Measurements from ENCODE around the gene SPTLC3. TPM values are rescaled to one million over a fixed set of nuclear protein-coding genes. Genes with fewer than 3 reads are reported as not detected.

The SPTLC3 gene
- polyA plus RNA-seq, 1 donor from 2014 or later: not detected

DNA sequence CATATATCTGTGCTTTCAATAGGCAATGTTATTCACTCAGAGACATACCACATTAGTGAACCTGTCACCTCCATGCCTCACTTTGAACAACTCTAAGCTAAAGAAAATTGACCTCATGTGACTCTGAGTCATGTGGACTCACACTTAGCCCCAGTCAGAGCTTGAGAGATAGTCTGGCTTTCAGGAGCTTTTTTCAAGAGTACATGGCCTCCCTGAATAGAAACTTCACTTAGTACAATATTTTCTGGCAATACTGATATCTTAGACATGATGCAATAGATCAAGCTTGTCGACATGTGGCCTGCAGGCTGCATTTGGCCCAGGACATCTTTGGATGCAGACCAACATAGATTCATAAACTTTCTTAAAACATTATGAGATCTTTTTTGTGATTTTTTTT, 8.5 kb downstream of the SPTLC3 start:
- no peak overlapping the region for H2AFZ ChIP-seq (ENCODE audit: low read depth, low read length)
- no peak for TF ChIP-seq TAF1 (IDR thresholded peaks at IDR 0.05; ENCODE audit: low read depth)
- TF ChIP-seq RAD21 (conservative IDR thresholded peaks at IDR 0.05): no peak
- TF ChIP-seq EP300 (conservative IDR thresholded peaks at IDR 0.05; ENCODE audit: poor library complexity, severe bottlenecking): no peak
- no peak for TF ChIP-seq EZH2 (IDR thresholded peaks at IDR 0.05; ENCODE audit: borderline replicate concordance, insufficient read depth, low read length, poor library complexity, severe bottlenecking)
- TF ChIP-seq SMC3 (conservative IDR thresholded peaks at IDR 0.05; ENCODE audit: poor library complexity): no peak
- TF ChIP-seq, protein P1, sequence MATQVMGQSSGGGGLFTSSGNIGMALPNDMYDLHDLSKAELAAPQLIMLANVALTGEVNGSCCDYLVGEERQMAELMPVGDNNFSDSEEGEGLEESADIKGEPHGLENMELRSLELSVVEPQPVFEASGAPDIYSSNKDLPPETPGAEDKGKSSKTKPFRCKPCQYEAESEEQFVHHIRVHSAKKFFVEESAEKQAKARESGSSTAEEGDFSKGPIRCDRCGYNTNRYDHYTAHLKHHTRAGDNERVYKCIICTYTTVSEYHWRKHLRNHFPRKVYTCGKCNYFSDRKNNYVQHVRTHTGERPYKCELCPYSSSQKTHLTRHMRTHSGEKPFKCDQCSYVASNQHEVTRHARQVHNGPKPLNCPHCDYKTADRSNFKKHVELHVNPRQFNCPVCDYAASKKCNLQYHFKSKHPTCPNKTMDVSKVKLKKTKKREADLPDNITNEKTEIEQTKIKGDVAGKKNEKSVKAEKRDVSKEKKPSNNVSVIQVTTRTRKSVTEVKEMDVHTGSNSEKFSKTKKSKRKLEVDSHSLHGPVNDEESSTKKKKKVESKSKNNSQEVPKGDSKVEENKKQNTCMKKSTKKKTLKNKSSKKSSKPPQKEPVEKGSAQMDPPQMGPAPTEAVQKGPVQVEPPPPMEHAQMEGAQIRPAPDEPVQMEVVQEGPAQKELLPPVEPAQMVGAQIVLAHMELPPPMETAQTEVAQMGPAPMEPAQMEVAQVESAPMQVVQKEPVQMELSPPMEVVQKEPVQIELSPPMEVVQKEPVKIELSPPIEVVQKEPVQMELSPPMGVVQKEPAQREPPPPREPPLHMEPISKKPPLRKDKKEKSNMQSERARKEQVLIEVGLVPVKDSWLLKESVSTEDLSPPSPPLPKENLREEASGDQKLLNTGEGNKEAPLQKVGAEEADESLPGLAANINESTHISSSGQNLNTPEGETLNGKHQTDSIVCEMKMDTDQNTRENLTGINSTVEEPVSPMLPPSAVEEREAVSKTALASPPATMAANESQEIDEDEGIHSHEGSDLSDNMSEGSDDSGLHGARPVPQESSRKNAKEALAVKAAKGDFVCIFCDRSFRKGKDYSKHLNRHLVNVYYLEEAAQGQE (IDR thresholded peaks at IDR 0.05; ENCODE audit: borderline replicate concordance): no peak
- TF ChIP-seq, protein P2, sequence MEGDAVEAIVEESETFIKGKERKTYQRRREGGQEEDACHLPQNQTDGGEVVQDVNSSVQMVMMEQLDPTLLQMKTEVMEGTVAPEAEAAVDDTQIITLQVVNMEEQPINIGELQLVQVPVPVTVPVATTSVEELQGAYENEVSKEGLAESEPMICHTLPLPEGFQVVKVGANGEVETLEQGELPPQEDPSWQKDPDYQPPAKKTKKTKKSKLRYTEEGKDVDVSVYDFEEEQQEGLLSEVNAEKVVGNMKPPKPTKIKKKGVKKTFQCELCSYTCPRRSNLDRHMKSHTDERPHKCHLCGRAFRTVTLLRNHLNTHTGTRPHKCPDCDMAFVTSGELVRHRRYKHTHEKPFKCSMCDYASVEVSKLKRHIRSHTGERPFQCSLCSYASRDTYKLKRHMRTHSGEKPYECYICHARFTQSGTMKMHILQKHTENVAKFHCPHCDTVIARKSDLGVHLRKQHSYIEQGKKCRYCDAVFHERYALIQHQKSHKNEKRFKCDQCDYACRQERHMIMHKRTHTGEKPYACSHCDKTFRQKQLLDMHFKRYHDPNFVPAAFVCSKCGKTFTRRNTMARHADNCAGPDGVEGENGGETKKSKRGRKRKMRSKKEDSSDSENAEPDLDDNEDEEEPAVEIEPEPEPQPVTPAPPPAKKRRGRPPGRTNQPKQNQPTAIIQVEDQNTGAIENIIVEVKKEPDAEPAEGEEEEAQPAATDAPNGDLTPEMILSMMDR (IDR thresholded peaks at IDR 0.05; ENCODE audit: poor library complexity, severe bottlenecking): no peak
- no peak for TF ChIP-seq MXI1 (conservative IDR thresholded peaks at IDR 0.05; ENCODE audit: poor library complexity, severe bottlenecking)
- no peak for TF ChIP-seq POLR2AphosphoS5 (IDR thresholded peaks at IDR 0.05)
- no peaks in the 10 kb centered on the region for H3K79me2 ChIP-seq (replicated peaks; ENCODE audit: insufficient read depth, low read length)
- no peaks in the 10 kb centered on the region for H3K9me2 ChIP-seq (ENCODE audit: insufficient read depth, low read length)
- H3K9me3 ChIP-seq (ENCODE audit: low read length): no peaks in the 10 kb centered on the region
- no peak overlapping the region for H3K4me3 ChIP-seq (ENCODE audit: low read length)
- H3F3A ChIP-seq (ENCODE audit: insufficient read depth, low read length, poor library complexity, severe bottlenecking): no peaks in the 10 kb centered on the region
- H3K4me2 ChIP-seq (ENCODE audit: low read length): no peak overlapping the region
- no peak overlapping the region for H3K27ac ChIP-seq (ENCODE audit: low read length)
- no peak overlapping the region for H3K9ac ChIP-seq (ENCODE audit: low read length)
- no peaks in the 10 kb centered on the region for H3K36me3 ChIP-seq (ENCODE audit: insufficient read depth, low read length)
- no peaks in the 10 kb centered on the region for H4K20me1 ChIP-seq (ENCODE audit: insufficient read depth)
- H3K27me3 ChIP-seq (ENCODE audit: insufficient read depth, low read depth, low read length): no peaks in the 10 kb centered on the region

DNA sequence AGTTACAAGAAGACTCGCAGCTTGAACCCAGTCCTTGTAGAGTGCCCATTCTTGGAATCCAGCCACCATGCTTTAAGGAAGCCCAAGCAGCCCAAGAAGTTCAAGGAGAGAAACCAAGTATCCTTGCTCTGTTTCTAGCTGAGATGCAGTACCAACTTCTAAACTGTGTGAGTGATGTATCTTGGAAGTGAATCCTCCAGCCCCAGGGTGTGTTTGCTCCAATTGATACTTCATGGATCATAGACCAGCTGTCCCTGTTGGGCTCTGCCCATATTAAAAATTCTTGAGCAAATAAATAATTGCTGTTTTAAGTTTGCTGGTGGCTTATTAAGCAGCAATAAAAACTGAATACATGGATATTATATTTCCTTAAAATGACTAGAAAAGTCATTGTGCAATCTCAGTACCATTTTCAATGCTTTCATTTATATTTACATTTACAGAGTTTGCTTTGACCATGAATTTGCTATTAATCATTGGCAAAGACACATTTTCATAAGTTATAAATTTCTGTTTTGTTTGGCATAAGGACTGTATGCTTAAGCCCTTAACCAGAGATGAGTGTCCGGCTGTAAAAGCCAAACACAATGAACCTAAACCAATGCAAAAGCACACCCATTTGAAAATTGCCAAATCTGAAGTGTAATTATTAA, 9.2 kb downstream of the SPTLC3 start:
- no peaks in the 10 kb centered on the region for H3K36me3 ChIP-seq (ENCODE audit: insufficient read depth, low read length)
- H2AFZ ChIP-seq (ENCODE audit: low read depth, low read length): no peak overlapping the region
- no peaks in the 10 kb centered on the region for H3K27me3 ChIP-seq (ENCODE audit: insufficient read depth, low read depth, low read length)
- no peaks in the 10 kb centered on the region for H3F3A ChIP-seq (ENCODE audit: insufficient read depth, low read length, poor library complexity, severe bottlenecking)
- no peak overlapping the region for H3K4me2 ChIP-seq (ENCODE audit: low read length)
- no peak for TF ChIP-seq POLR2AphosphoS5 (IDR thresholded peaks at IDR 0.05)
- TF ChIP-seq RAD21 (conservative IDR thresholded peaks at IDR 0.05): no peak
- no peak for TF ChIP-seq EP300 (conservative IDR thresholded peaks at IDR 0.05; ENCODE audit: poor library complexity, severe bottlenecking)
- TF ChIP-seq EZH2 (IDR thresholded peaks at IDR 0.05; ENCODE audit: borderline replicate concordance, insufficient read depth, low read length, poor library complexity, severe bottlenecking): no peak
- TF ChIP-seq TAF1 (IDR thresholded peaks at IDR 0.05; ENCODE audit: low read depth): no peak
- TF ChIP-seq, protein P1 (IDR thresholded peaks at IDR 0.05; ENCODE audit: borderline replicate concordance): no peak
- no peak for TF ChIP-seq MXI1 (conservative IDR thresholded peaks at IDR 0.05; ENCODE audit: poor library complexity, severe bottlenecking)
- TF ChIP-seq, protein P2 (IDR thresholded peaks at IDR 0.05; ENCODE audit: poor library complexity, severe bottlenecking): no peak
- TF ChIP-seq SMC3 (conservative IDR thresholded peaks at IDR 0.05; ENCODE audit: poor library complexity): no peak
- no peaks in the 10 kb centered on the region for H3K79me2 ChIP-seq (replicated peaks; ENCODE audit: insufficient read depth, low read length)
- H3K9ac ChIP-seq (ENCODE audit: low read length): no peak overlapping the region
- H4K20me1 ChIP-seq (ENCODE audit: insufficient read depth): no peaks in the 10 kb centered on the region
- no peaks in the 10 kb centered on the region for H3K9me2 ChIP-seq (ENCODE audit: insufficient read depth, low read length)
- no peak overlapping the region for H3K4me3 ChIP-seq (ENCODE audit: low read length)
- no peak overlapping the region for H3K27ac ChIP-seq (ENCODE audit: low read length)
- no peaks in the 10 kb centered on the region for H3K9me3 ChIP-seq (ENCODE audit: low read length)

Measured in neural cell (in vitro differentiated cells).